Measurements from ENCODE around the gene TMIGD1. TPM values are rescaled to one million over a fixed set of nuclear protein-coding genes. Genes with fewer than 3 reads are reported as not detected.

Gene TMIGD1
- total and polyA plus RNA-seq, 2 of the 13 experiments (the other 11 are each of a cell fraction or from before 2014, with no cell fraction given): not detected

GRCh38 chr17:30336369-30337171 is 2.7 kb upstream of the TMIGD1 start (continued):
- TF ChIP-seq ZBTB40 (IDR thresholded peaks at IDR 0.05): no peak
- TF ChIP-seq ZBTB40 (CRISPR knock-in tag; IDR thresholded peaks at IDR 0.05): no peak; the same call in 1 of the 2 replicates
- no peak for TF ChIP-seq ZNF34 (CRISPR knock-in tag; IDR thresholded peaks at IDR 0.05; ENCODE audit: borderline replicate concordance)
- TF ChIP-seq ZNF20 (CRISPR knock-in tag; IDR thresholded peaks at IDR 0.05): no peak
- TF ChIP-seq ZNF138 (CRISPR knock-in tag; IDR thresholded peaks at IDR 0.05; ENCODE audit: low read depth): no peak
- TF ChIP-seq ZNF446 (CRISPR knock-in tag; IDR thresholded peaks at IDR 0.05): no peak
- TF ChIP-seq ZNF646 (CRISPR knock-in tag; IDR thresholded peaks at IDR 0.05): no peak
- TF ChIP-seq REPIN1 (CRISPR knock-in tag; IDR thresholded peaks at IDR 0.05; ENCODE audit: borderline replicate concordance, low read depth): no peak; the same call in 1 of the 2 replicates
- TF ChIP-seq ISX (CRISPR knock-in tag; conservative IDR thresholded peaks at IDR 0.05): no peak
- TF ChIP-seq HIC2 (CRISPR knock-in tag; IDR thresholded peaks at IDR 0.05; ENCODE audit: low read depth): no peak
- no peak for TF ChIP-seq FIP1L1 (IDR thresholded peaks at IDR 0.05; ENCODE audit: borderline replicate concordance, insufficient read depth, low read depth, low read length)
